Skeletal muscle satellite cell (primary cell): Measurements from ENCODE around the gene SORCS2.

Source experiments
- H3K27me3 ChIP-seq: 2 replicates; pipeline ENCODE4 v1.7.0; 2013; ENCODE audit warnings: low read length; ENCODE audit not compliant: control insufficient read depth, insufficient read depth
- H3K36me3 ChIP-seq: 2 replicates; pipeline ENCODE4 v1.7.0; 2013; ENCODE audit warnings: mild to moderate bottlenecking, control low read depth, low read length; ENCODE audit not compliant: insufficient read depth
- H3K4me1 ChIP-seq: 2 replicates; pipeline ENCODE4 v1.7.0; 2013; ENCODE audit warnings: low read length; ENCODE audit not compliant: control insufficient read depth, insufficient read depth
- H3K4me2 ChIP-seq: 2 replicates; pipeline ENCODE4 v1.7.0; 2013; ENCODE audit warnings: mild to moderate bottlenecking, low read length
- H3K4me3 ChIP-seq: 2 replicates; pipeline ENCODE4 v1.7.0; 2013; ENCODE audit warnings: low read length
- H3K9ac ChIP-seq: 2 replicates; pipeline ENCODE4 v1.7.0; 2013; ENCODE audit warnings: mild to moderate bottlenecking, low read depth, low read length, moderate library complexity
- H3K9me3 ChIP-seq: replicated peaks from 2 replicates; pipeline ENCODE4 v1.7.0; 2013; ENCODE audit warnings: mild to moderate bottlenecking, control low read depth, low read length

Gene SORCS2

GRCh38 chr4:7395645-7396044, 203.3 kb downstream of the SORCS2 start:
- Histone ChIP-seq H3K36me3 (no peaks in the 10 kb centered on the region), H3K9me3 (no peaks in the 10 kb centered on the region), H3K9ac (no peak overlapping the region), H3K4me1 (peaks cover 11% of the 10 kb centered on the region), H3K4me3 (no peak overlapping the region), H3K4me2 (no peak overlapping the region), H3K27me3 (peaks cover 48% of the 10 kb centered on the region)

GRCh38 chr4:7396186-7396910, 204.0 kb downstream of the SORCS2 start:
- H3K4me3 ChIP-seq: no peak overlapping the region
- H3K9ac ChIP-seq: no peak overlapping the region
- no peaks in the 10 kb centered on the region for H3K9me3 ChIP-seq
- no peaks in the 10 kb centered on the region for H3K36me3 ChIP-seq
- H3K4me2 ChIP-seq: no peak overlapping the region
- H3K27me3 ChIP-seq: peaks cover 43% of the 10 kb centered on the region
- H3K4me1 ChIP-seq: peaks cover 11% of the 10 kb centered on the region

- Histone ChIP-seq H3K27me3 (peaks cover 42% of the 10 kb centered on the region), H3K9me3 (no peaks in the 10 kb centered on the region), H3K9ac (no peak overlapping the region), H3K4me3 (no peak overlapping the region), H3K36me3 (no peaks in the 10 kb centered on the region), H3K4me2 (peak overlapping the region; percentile 13), H3K4me1 (peaks cover 11% of the 10 kb centered on the region)
These were observed 205.1 kb downstream of the SORCS2 start for GRCh38 chr4:7397206-7398103.

GRCh38 chr4:7398104-7398423, 205.7 kb downstream of the SORCS2 start:
- H3K9ac ChIP-seq: no peak overlapping the region
- H3K9me3 ChIP-seq: no peaks in the 10 kb centered on the region
- H3K27me3 ChIP-seq: peaks cover 43% of the 10 kb centered on the region
- no peaks in the 10 kb centered on the region for H3K36me3 ChIP-seq
- H3K4me2 ChIP-seq: peak overlapping the region; percentile 13
- no peak overlapping the region for H3K4me3 ChIP-seq
- H3K4me1 ChIP-seq: peaks cover 8% of the 10 kb centered on the region

GRCh38 chr4:7398788-7399439, 206.6 kb downstream of the SORCS2 start:
- peaks cover 8% of the 10 kb centered on the region for H3K4me1 ChIP-seq
- no peak overlapping the region for H3K9ac ChIP-seq
- peaks cover 37% of the 10 kb centered on the region for H3K27me3 ChIP-seq
- no peak overlapping the region for H3K4me3 ChIP-seq
- no peak overlapping the region for H3K4me2 ChIP-seq
- no peaks in the 10 kb centered on the region for H3K9me3 ChIP-seq
- H3K36me3 ChIP-seq: no peaks in the 10 kb centered on the region

GRCh38 chr4:7399440-7400234, 207.3 kb downstream of the SORCS2 start:
- Histone ChIP-seq H3K4me2 (no peak overlapping the region), H3K9me3 (no peaks in the 10 kb centered on the region), H3K27me3 (peaks cover 34% of the 10 kb centered on the region), H3K4me3 (no peak overlapping the region), H3K4me1 (peaks cover 8% of the 10 kb centered on the region), H3K9ac (no peak overlapping the region), H3K36me3 (no peaks in the 10 kb centered on the region)

- H3K4me2 ChIP-seq: no peak overlapping the region
- H3K4me3 ChIP-seq: no peak overlapping the region
- H3K27me3 ChIP-seq: peaks cover 24% of the 10 kb centered on the region
These were observed 208.4 kb downstream of the SORCS2 start for GRCh38 chr4:7400671-7401298.

GRCh38 chr4:7402526-7402925, 210.2 kb downstream of the SORCS2 start:
- Histone ChIP-seq H3K9me3 (no peaks in the 10 kb centered on the region), H3K9ac (no peak overlapping the region), H3K36me3 (no peaks in the 10 kb centered on the region), H3K27me3 (peaks cover 14% of the 10 kb centered on the region), H3K4me2 (no peak overlapping the region), H3K4me1 (peaks cover 8% of the 10 kb centered on the region), H3K4me3 (no peak overlapping the region)

More at GRCh38 chr4:7400671-7401298, 208.4 kb downstream of the SORCS2 start:
- Histone ChIP-seq H3K36me3 (no peaks in the 10 kb centered on the region), H3K4me1 (peaks cover 8% of the 10 kb centered on the region), H3K9me3 (no peaks in the 10 kb centered on the region), H3K9ac (no peak overlapping the region)

GRCh38 chr4:7403001-7403400, 210.7 kb downstream of the SORCS2 start:
- Histone ChIP-seq H3K9ac (no peak overlapping the region), H3K27me3 (peaks cover 10% of the 10 kb centered on the region), H3K4me3 (no peak overlapping the region), H3K9me3 (no peaks in the 10 kb centered on the region), H3K4me2 (no peak overlapping the region), H3K36me3 (no peaks in the 10 kb centered on the region), H3K4me1 (peaks cover 3% of the 10 kb centered on the region)

GRCh38 chr4:7408166-7408565, 215.8 kb downstream of the SORCS2 start:
- peaks cover 15% of the 10 kb centered on the region for H3K27me3 ChIP-seq
- no peaks in the 10 kb centered on the region for H3K9me3 ChIP-seq
- no peak overlapping the region for H3K9ac ChIP-seq
- no peak overlapping the region for H3K4me3 ChIP-seq
- H3K4me2 ChIP-seq: no peak overlapping the region
- no peaks in the 10 kb centered on the region for H3K4me1 ChIP-seq
- H3K36me3 ChIP-seq: no peaks in the 10 kb centered on the region
